Measurements from ENCODE around the gene CACNA1C.

Gene CACNA1C

DNA sequence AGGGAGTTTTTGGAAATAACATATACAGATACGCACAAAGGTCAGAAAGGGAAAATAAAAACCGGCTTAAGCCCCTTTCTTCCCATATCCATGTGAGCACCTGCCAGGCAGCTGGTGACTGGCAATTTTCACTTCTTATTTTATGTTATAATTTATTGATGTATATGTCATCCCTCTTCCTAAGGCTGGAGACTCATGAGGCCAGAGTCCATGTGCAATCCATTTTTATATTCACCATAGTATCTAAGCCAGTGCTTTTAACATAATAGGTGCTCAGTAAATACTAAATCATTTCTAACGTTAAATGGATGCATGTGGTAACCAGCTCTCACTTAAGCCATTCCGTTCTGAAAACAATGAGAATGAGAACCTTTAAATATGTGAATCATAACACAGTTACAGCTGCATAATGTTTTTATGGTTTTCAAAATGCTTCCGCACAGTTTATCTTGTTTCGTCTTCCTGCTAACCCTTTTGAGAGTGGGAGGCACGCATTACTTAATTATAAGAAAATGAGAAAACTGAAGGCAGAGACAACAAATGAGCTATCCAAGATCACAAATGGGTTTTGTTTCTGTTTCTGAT lies 178.3 kb downstream of the CACNA1C start:
- DNase-seq (ENCODE audit: low spot score) = no peak

DNA sequence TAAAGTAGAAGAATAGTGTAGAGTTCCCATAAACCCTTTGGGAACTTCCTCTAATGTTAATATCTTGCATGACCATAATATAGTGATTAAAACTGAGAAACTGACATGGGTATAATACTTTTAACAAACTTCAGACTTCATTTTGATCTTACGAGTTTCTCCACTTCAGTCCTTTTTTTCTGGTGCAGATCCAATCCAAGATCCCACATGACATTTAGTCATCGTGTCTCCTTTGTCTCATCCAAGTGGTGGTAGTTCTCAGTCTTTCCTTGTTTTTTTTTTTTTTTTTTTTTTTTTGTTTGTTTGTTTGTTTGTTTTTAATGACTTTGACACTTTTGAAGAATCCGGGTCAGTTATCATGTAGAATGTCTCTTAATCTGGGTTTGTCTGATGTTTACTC lies 179.2 kb downstream of the CACNA1C start:
- DNase-seq (ENCODE audit: low spot score) = no peak

DNA sequence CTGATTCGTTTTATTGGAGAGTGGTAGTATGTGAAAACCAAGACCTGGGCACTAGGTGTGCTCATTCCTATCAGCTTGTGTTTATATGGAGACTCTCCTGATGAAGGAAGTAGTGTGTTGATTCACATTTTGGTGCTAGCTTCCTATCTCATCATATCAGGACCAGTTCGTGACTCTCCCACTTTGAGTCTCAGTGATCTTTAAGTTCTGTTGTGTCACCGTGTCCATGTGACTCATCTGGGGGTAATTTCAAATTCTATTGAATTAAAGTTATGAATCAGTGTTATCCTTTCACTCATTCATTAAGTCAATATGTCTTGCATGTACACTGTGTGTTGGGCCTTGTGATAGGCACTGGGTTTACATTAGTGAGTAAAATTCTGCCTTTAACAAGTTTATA lies 180.2 kb downstream of the CACNA1C start:
- no peak for DNase-seq (ENCODE audit: low spot score)

DNA sequence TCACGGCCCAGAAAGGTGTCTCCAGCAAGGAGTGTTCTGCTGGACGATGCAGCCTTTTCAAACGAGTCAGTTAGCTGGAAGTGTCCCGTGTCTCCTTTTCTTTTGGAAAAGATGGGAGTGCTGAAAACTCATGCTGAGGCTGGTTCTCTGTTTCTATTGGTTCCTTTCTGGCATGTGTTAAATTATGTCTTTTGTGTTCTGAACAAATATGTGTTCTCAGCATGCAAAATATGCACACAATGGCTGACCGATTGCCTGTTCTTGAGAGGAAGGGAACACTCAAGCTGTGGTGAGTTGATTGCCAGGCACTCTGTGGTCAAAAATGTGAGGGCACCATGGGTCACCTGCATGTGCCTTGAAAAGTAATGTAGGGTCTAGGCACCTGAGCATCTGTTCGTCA lies 181.3 kb downstream of the CACNA1C start:
- DNase-seq (ENCODE audit: low spot score) = no peak

DNA sequence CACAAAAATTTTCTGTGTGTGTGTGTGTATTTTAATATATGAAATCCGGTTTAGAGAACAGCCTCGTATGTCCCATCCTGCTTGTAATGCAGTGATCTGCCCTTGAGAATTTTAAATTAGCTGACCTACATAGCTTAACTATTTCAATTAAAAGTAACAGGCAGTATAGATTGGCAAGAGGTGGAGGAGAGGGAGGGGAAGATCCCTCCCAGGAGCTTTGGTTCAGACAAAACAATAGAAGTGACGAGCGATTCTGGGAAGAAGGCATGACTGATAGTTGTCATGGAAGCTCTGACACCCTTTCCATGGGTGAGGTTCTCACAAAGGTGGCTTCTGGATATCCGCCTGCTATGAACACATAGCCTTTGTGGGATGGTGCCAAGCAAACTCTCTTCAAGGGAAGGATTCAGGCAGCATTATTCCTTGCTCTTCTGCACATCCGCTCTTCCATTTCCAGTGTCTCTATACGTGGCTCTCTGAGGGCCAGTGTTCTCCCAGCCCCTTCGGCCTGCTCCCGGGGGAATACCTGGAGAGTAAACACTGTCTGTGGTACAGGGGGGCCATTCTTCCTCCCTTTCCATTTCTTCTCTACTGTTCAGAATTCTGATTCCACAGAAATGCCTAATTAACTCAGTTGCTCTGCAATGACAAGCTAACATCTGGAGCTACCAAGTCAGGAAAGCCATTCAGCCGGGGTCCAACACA lies 182.0 kb downstream of the CACNA1C start:
- no peak for DNase-seq (ENCODE audit: low spot score)

DNA sequence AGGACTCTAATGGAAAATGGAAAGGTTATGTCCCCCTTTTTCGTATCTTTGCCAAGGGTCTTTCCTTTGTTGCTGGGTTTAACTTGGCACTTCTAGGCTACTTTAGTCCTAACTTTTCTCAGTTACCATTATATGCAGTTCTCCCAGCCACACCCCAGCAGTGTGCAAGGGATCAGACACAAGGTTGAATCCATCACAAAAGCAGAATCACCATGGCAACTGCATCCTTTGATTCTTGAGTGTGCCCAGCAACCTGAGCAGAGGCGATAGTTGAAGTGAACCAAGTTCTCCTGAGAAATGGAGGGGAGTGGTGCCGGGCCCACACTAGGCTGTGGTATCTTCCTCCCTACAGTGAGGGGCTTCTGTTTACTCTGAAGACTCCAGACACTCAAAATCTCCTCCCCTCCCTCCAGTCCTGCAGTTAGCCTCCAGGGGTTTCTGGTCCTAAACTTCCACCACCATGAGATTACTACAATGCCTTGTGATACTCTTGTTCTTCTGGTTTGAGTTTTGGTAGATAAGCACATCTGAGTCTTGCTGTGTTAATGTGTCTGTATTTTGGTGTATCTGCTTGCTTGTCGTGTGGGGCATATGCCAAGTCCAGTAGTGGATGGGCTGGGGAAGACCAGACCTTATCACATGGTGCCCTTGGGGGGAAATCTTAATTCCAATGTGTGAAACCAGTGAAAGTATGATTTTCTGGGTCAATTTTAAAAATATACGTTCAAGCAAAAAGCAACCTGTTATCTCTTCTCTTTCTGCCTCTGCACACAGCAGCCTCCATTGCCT lies 183.9 kb downstream of the CACNA1C start:
- no peak for DNase-seq (ENCODE audit: low spot score)

DNA sequence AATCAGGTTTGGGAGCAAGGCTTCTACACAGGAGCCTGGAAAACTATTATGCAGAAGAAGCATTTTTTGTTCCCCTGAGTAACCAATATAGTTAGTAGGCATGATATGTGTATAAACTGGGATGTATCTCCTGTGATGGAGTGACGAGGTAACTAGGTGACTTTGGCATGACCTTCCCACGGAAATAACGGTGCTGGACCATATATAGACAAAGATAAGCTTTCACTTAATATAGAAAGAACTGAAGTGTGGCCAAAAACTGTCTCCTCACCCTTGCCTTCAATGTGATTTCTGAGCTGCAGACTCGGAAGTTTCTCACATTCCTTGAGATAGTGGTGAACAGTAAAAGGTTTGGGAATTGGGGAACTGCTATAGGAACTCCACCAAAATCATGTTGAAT lies 185.3 kb downstream of the CACNA1C start:
- no peak for DNase-seq (ENCODE audit: low spot score)

DNA sequence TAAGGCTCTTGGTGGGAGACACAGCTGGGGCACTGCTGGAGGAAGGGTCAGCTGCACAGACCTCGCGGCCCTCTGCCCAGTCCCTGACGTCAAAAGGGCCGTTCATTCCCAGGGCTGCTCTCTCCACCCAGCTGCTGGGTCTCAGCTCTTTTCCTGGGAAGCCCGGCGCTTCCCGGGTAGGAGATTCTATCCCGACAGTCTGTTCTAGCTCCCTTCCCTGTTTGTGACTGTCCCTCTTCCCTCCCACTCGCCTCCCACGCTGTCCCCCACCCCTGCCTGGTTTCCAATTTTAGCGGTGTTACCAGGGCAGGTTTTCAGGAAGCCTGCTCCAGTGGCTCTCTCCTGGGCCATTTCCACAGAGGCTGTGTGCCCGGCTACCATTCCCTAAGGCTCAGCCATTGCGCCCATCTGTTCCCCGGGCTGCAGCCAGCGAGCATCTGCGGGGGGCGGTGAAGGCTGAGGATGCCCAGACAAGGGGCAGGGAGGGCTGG lies 186.6 kb downstream of the CACNA1C start:
- no peak for DNase-seq (ENCODE audit: low spot score)

DNA sequence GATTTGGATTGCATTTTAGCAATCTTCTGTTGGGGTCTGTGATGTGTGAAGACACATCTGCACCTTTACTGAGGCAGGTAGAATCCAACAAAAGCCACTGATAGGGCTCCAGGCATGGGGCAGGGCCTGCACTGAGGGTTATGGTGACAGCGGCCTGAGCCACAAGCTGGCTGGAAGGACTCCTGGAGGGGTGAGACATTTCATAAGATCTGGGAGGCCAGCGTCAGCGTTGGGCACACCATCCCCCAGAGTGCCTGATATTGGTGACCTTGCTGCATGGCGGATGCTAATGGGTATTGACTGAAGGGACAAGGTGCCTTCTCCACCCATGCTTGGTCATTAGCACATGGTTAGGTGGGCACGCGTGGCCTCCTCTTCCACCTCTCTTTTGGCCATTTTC lies 187.6 kb downstream of the CACNA1C start:
- DNase-seq (ENCODE audit: low spot score) = no peak

DNA sequence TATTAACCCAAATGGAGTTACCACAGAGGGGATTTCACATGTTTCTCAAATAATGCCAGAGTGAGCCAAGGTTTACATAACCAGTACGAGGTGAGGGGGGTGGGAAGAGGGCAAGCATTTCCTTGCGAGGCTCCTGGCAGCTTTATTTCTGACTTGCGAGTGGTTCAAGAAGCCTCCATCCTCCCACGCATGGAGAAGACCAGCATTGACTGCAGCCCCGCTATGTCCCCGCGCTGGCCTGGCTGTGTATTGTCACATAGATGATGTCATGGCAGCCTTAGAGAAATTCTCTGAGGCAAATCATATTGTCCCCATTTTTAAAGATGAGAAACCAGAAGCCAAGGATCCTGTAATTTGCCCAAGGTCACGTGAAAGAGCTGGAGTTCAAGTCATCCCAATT lies 188.2 kb downstream of the CACNA1C start:
- no peak for DNase-seq (ENCODE audit: low spot score)

DNA sequence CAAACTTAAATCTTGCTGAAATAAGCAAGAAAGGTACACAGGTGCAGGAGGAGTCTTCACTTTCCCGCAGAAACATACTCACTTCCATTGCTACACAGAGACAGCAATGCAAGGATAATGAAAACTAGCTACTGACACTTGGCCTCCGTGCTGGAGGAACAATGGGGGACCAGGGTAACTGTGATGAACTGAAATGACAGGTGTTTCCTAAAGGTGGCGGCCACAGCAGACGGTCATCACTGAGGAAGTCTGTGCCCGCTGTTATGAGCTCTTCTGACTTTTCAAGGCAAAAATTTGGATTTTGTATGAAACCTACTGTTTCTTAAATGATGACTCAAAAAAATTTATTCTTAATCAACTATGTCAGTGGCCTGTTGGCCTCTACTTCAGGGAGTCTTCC lies 189.4 kb downstream of the CACNA1C start:
- DNase-seq (ENCODE audit: low spot score) = no peak

DNA sequence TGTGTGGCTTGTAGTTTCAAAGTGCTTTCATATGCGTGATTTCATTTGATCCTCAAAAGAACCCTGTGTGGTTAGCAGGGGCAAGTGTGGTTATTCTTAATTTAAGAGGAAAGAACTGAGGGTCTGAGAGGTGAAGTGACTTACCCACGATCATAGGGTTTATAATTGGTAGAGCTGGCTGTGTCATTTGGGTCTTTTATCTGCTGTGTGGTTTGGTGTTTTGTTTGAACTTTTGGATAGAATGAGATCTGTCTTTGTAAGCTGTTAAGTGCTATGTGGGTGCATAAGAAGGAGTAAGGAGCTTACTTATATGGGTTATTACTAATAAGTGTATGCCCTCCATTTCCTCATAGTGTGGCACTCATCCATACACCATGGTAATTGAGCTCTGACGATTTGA lies 190.0 kb downstream of the CACNA1C start:
- DNase-seq (ENCODE audit: low spot score) = no peak

DNA sequence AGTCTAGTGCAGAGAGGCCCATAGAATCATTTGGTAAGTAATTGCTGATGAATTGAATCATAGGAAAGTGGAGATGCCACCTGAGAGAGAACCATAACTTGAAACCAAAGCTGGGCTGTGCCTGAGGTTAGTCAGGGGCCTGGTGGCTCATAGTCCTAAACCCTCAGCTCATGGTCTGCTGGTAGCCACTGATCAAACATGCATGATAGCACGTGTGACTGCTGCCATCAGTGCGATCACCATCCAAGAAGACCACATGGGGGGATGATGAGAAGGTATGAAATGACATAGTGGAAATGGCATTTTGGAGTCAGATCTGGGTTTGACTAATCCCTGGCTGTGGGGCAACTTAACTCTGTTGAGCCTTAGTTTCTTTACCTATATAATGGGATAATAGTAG lies 190.5 kb downstream of the CACNA1C start:
- DNase-seq (ENCODE audit: low spot score) = no peak

DNA sequence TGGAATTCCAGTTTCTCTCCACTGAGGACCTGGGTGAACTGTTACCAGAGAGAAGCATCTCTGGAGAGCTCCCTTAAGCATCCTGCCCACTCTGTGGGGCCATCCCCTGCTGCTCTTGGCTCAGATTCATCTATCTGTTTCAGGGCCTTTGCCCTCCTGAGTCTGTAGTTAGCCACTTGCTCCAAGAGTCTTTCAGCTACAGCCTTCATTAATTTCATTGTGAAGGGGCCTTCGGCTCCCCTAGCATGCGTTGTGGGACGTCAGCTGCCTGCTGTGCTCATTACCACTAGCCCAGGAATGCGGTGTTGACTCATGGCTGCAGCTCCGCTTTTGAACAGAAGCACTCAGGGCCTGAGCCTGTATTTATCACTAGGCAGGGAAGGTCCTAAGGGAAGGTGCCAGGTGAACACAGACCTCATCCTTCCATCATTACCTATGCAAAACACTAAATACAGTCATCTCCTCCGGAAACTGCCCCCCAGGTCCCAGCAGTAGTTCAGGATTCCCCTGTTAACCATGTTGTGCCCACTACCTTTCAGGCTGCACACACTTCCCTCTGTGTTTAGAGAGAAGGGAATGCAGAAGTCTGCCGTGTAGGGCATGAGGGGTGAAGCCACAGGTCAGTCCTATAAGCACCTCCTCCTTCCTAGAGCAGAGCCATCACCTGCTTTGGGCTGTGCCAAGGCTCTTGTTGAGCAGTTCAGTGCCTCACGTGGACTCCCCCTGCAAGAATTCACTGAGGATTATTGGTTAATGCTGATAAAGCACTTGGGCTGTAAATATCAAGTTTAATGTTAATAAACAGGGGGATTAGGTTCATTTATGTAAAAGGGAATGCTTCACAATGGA lies 191.4 kb downstream of the CACNA1C start:
- no peak for DNase-seq (ENCODE audit: low spot score)

DNA sequence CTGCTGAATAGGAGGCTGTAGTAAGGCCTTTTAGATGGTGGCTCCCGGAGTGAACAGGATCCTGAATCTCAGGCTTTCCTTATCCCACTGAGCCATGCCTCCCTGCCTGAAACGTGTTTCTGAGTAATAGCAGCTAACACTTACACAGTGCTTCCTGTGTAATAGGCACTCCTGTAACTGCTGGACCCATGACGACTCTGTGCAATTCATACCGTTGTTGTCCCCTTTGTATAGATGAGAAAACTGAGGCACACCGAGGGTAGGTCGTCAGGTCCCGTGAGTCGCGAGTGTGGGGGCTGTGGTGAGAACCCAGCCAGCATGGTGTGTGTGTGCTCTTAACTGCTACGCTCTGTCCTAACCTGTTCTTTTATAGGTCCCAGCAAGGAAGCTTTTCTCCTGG lies 193.6 kb downstream of the CACNA1C start:
- DNase-seq (ENCODE audit: low spot score) = no peak

DNA sequence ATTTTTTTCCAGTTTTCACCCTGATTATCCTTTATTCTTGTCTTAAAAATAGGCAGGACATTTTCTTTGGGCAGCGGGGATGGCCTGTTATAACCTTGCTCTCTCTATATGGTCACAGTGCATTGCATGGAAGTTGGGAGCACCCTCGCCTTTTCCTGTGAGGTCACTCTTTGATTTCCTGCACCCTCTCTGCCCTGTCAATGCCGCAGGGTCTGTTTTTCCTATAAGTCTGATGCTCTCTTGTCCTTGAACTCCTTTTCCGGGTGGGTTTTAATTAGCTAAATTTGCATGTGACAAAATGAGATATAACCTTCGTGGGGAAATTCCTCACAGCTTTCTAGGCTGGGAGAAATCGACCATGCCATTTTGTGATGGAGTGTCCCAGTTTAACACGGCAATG lies 194.3 kb downstream of the CACNA1C start:
- no peak for DNase-seq (ENCODE audit: low spot score)

DNA sequence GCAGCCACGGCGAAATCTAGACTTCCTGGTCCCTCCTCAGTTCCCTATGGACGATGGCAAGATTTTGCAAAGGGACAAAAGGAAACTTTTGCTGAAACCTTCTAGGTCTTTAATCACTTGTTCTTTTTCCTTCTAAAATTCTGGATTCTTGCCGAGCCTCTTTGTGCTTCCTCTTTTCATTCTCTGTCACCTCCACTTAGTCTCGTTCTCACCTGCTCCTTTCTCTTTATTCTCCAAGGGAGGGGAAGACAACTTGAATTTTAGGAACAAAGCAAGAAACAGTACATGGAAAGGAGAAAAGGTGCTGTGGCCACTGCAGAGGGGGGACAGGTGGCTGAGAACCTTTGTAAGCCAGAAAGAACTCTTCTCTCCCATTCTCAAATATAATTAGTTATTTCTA lies 194.8 kb downstream of the CACNA1C start:
- no peak for DNase-seq (ENCODE audit: low spot score)

DNA sequence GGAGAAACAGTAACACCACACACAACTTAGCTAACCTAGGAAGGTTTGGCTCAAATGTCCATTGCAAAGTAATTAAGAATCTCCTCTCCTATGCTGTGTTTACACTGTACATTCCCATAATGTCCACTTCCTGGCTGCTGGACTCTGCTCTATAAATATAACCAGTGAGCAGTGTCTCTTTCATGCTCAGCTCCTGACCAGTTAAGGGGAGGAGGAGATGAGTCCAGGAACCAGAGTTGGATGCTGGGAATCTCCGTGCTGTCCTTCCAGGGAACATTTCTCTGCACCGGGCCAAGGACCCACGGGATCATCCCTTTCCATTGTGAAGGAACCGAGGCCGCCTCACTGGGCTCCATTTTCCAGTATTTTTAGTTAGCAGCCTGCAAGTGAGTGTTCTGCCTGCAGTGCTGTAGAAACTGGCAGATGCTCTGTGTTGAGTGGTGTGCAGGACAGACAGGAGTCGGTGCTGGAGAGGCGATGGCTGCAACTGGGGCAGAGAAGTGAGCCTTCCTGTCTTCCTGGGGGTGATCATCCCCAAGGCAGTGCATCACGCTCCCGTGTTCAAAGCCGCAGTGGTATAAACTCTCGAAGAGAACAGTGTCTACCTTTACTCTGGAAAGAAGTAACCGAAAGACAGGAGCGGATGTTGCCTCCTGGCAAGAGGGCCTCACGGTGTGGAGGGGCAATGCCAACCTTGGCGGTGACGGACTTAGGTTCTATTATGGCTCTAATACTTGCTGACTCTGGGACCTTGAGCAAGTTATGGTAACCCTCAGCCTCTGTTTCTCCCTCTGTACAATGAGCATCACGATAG lies 195.5 kb downstream of the CACNA1C start:
- no peak for DNase-seq (ENCODE audit: low spot score)

DNA sequence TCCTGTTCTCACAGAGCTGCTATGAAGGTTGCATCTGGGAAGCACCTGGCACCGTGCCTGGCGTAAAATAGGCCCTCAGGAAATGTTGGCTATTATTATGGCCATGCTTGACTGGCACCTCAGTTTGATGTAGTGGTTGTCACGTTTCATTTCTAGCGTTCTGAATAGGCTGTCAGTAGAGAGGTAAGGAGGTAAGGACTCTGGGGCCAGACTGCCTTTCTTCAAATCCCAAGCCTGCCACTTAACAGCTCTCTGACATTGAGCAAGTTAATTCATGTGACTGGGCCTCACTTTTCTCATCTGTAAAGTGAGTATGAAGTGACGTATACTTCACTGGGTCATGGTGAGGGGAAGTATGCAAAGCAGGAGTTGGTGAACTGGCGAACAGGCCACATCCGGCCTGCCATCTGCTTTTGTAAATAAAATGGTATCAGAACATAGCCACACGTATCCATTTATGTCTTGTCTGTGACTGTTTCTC lies 196.2 kb downstream of the CACNA1C start:
- DNase-seq (ENCODE audit: low spot score) = no peak

DNA sequence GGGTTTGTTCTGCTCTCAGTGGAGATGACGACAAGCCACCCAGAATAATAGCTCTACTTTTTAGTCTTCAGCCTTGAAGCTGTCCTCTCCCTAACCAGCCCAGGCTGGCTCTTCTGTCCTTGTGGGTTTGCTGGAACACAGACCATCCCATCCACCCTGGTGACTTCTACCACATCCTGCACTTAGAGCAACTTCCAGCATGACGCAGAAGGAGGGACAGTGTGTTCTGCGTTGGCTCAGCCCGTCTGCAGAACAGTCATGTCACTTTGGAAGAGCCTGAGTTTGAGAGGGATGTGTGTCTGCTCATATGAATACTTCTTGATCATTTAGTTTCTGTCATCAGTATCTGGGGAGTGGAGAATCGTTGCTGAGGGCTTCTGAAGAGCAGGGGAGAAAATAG lies 198.0 kb downstream of the CACNA1C start:
- DNase-seq (ENCODE audit: low spot score) = no peak

All from SK-N-DZ (cell line).